Peyer's patch (tissue), 4 donors: ENCODE results near the gene PHAX.

Experiments used
- POLR2A ChIP-seq, 2 donors: fragments of 450-650 bp; IDR thresholded peaks; one replicate each; pipeline ENCODE4 v1.5.1; 2017; ENCODE audit warnings: antibody characterized with exemption in 2 of 2, mild to moderate bottlenecking in 2 of 2, moderate library complexity in 2 of 2
- TF ChIP-seq, protein P1 (sequence below), 6 experiments: fragments of 450-650 bp in 4 of 6; fragments of 200-600 bp in 2 of 6; sonication (generic) in 1 of 6; IDR thresholded peaks; one replicate each; pipeline ENCODE4 v1.5.1; 2017 to 2019; ENCODE audit warnings: antibody characterized with exemption in 6 of 6, mild to moderate bottlenecking in 3 of 6, moderate library complexity in 1 of 6

DNA sequence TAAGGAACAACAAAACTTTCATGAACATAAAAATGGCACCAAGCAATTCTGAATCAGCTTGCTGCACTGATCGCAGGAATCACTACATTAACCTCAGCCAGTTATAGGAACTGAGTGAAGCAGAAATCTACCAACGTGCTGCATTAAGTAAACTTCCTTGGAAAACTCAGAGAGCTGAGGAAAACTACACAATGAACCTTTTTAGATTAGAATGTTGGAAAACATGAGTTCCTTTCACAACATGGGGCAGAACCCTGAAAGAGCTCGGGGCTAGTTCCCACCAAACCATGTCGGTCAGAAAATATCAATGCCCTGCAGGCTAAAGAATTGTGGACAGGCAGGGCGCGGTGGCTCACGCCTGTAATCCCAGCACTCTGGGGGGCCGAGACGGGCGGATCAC lies 25.1 kb upstream of the PHAX start:
- TF ChIP-seq, protein P1, sequence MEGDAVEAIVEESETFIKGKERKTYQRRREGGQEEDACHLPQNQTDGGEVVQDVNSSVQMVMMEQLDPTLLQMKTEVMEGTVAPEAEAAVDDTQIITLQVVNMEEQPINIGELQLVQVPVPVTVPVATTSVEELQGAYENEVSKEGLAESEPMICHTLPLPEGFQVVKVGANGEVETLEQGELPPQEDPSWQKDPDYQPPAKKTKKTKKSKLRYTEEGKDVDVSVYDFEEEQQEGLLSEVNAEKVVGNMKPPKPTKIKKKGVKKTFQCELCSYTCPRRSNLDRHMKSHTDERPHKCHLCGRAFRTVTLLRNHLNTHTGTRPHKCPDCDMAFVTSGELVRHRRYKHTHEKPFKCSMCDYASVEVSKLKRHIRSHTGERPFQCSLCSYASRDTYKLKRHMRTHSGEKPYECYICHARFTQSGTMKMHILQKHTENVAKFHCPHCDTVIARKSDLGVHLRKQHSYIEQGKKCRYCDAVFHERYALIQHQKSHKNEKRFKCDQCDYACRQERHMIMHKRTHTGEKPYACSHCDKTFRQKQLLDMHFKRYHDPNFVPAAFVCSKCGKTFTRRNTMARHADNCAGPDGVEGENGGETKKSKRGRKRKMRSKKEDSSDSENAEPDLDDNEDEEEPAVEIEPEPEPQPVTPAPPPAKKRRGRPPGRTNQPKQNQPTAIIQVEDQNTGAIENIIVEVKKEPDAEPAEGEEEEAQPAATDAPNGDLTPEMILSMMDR (IDR thresholded peaks at IDR 0.05) = no peak
- TF ChIP-seq POLR2A (IDR thresholded peaks at IDR 0.05) = no peak
